OCI-LY1 (cell line): ENCODE data around the gene DCC.

Experiments used
- H2AFZ ChIP-seq: fragments of 200-600 bp; sonication (generic), shearing (Covaris generic); 2 replicates; pipeline ENCODE4 v1.6.0; 2014; ENCODE audit warnings: antibody characterized with exemption, mild to moderate bottlenecking, low read length
- H3F3A ChIP-seq: fragments of 200-600 bp; sonication (generic), shearing (Covaris generic); 2 replicates; pipeline ENCODE4 v1.6.0; 2014; ENCODE audit warnings: mild to moderate bottlenecking, antibody characterized with exemption, low read length, moderate library complexity; ENCODE audit not compliant: insufficient read depth
- H3K27ac ChIP-seq: fragments of 200-600 bp; sonication (generic); 2 replicates; pipeline ENCODE4 v1.5.1; 2014; ENCODE audit warnings: low read length, mixed run types, mild to moderate bottlenecking, low read depth; ENCODE audit not compliant: poor library complexity, severe bottlenecking
- H3K27me3 ChIP-seq: fragments of 200-600 bp; sonication (generic); 2 replicates; pipeline ENCODE4 v1.6.0; 2014; ENCODE audit warnings: antibody characterized with exemption, mild to moderate bottlenecking, low read length, moderate library complexity; ENCODE audit not compliant: insufficient read depth
- H3K36me3 ChIP-seq: fragments of 200-600 bp; sonication (generic); 2 replicates; pipeline ENCODE4 v1.6.1; 2014; ENCODE audit warnings: mild to moderate bottlenecking, antibody characterized with exemption, low read length, moderate library complexity, mixed read lengths; ENCODE audit not compliant: insufficient read depth
- H3K4me1 ChIP-seq: fragments of 200-600 bp; sonication (generic); 2 replicates; pipeline ENCODE4 v1.5.1; 2014; ENCODE audit warnings: mild to moderate bottlenecking, low read length, moderate library complexity; ENCODE audit not compliant: insufficient read depth, severe bottlenecking
- H3K4me2 ChIP-seq: fragments of 200-600 bp; sonication (generic), shearing (Covaris generic); 2 replicates; pipeline ENCODE4 v1.6.1; 2014; ENCODE audit warnings: low read length
- H3K4me3 ChIP-seq: fragments of 200-600 bp; sonication (generic); 2 replicates; pipeline ENCODE4 v1.5.1; 2014; ENCODE audit warnings: low read length, low read depth, mild to moderate bottlenecking, mixed read lengths; ENCODE audit not compliant: poor library complexity, severe bottlenecking
- H3K79me2 ChIP-seq: fragments of 200-600 bp; shearing (Covaris generic); 2 replicates; pipeline ENCODE4 v1.6.1; 2016; ENCODE audit warnings: mixed run types, low read length, mixed read lengths; ENCODE audit not compliant: insufficient read depth
- H3K9ac ChIP-seq: fragments of 200-600 bp; sonication (generic), shearing (Covaris generic); 2 replicates; pipeline ENCODE4 v1.6.1; 2014; ENCODE audit warnings: mild to moderate bottlenecking, low read length, mixed read lengths
- H3K9me2 ChIP-seq: fragments of 200-600 bp; sonication (generic), shearing (Covaris generic); 2 replicates; pipeline ENCODE4 v1.6.1; 2014; ENCODE audit warnings: low read depth, mild to moderate bottlenecking, low read length, mixed read lengths
- H3K9me3 ChIP-seq: fragments of 200-600 bp; shearing (Covaris generic); 2 replicates; pipeline ENCODE4 v1.6.1; 2014; ENCODE audit warnings: low read length, mixed read lengths
- H4K20me1 ChIP-seq: fragments of 200-600 bp; sonication (generic), shearing (Covaris generic); 2 replicates; pipeline ENCODE4 v1.6.0; 2016; ENCODE audit warnings: mild to moderate bottlenecking, low read length; ENCODE audit not compliant: insufficient read depth
- CTCF ChIP-seq: fragments of 200-600 bp; sonication (generic), shearing (Covaris generic); IDR thresholded peaks from 2 replicates; pipeline ENCODE4 v1.5.1; 2017; ENCODE audit warnings: mild to moderate bottlenecking, antibody characterized with exemption, low read length, moderate library complexity, mixed read lengths
- EZH2 ChIP-seq: fragments of 200-600 bp; sonication (generic), shearing (Covaris generic); IDR thresholded peaks from 2 replicates; pipeline ENCODE4 v1.8.0; 2017; ENCODE audit warnings: borderline replicate concordance, mixed run types, mild to moderate bottlenecking, antibody characterized with exemption, low read length, moderate library complexity, mixed read lengths

Gene DCC

DNA sequence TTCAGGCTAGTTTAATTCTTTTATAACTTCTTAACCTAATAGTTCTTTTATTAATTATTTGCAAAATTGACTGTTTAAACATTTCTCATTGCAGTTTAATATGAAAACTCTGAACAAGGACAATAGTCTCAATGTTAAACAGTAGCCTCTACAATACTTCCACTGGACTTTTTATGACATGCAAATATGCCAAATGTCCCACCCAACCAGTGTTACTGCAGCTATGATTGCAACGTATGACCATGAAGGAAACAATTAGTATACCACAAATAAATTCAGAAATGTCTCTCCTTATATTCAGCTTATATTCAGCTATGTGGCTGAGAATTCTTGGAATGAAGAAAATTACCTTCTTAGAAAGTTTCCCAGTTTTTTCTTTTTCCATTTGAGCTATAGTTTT lies 688.6 kb downstream of the DCC start:
- no peaks in the 10 kb centered on the region for H3K79me2 ChIP-seq
- H3K4me3 ChIP-seq = no peak overlapping the region
- H3K36me3 ChIP-seq = no peaks in the 10 kb centered on the region
- no peaks in the 10 kb centered on the region for H3K9me3 ChIP-seq
- H3K27me3 ChIP-seq = no peaks in the 10 kb centered on the region
- no peak overlapping the region for H3K4me2 ChIP-seq
- H3K9me2 ChIP-seq = no peaks in the 10 kb centered on the region
- no peaks in the 10 kb centered on the region for H3F3A ChIP-seq
- no peaks in the 10 kb centered on the region for H3K4me1 ChIP-seq
- no peak for TF ChIP-seq EZH2
- no peak for TF ChIP-seq CTCF
- no peaks in the 10 kb centered on the region for H4K20me1 ChIP-seq
- H3K27ac ChIP-seq = no peak overlapping the region
- H2AFZ ChIP-seq = no peak overlapping the region
- no peak overlapping the region for H3K9ac ChIP-seq

DNA sequence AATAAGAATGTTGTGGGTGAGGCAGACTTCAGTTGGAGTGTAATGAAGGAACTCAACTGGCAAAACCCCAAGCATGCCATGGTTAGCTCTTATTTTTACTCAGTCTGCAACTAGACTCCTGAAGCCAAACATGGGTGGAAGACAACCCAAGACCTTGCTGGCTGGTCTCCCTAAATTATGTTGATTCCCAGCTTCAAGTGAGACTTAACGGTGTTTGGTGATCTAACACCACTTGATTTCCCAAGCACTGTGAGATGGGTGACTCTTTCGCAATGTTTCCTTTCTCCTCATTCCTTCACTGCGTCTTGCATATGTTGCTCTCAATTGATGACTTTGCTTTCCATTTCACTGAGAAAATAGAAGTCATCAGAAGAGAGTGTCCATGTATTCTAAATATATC lies 693.1 kb downstream of the DCC start:
- Histone ChIP-seq H3K4me2 (no peak overlapping the region), H3K27ac (no peak overlapping the region), H3K9me2 (no peaks in the 10 kb centered on the region), H3K4me3 (no peak overlapping the region), H3K9ac (no peak overlapping the region), H3K36me3 (no peaks in the 10 kb centered on the region), H3K4me1 (no peaks in the 10 kb centered on the region), H3K27me3 (no peaks in the 10 kb centered on the region), H4K20me1 (no peaks in the 10 kb centered on the region), H3K9me3 (no peaks in the 10 kb centered on the region), H3K79me2 (no peaks in the 10 kb centered on the region), H3F3A (no peaks in the 10 kb centered on the region), H2AFZ (no peak overlapping the region)
- TF ChIP-seq CTCF (no peak), EZH2 (no peak)

DNA sequence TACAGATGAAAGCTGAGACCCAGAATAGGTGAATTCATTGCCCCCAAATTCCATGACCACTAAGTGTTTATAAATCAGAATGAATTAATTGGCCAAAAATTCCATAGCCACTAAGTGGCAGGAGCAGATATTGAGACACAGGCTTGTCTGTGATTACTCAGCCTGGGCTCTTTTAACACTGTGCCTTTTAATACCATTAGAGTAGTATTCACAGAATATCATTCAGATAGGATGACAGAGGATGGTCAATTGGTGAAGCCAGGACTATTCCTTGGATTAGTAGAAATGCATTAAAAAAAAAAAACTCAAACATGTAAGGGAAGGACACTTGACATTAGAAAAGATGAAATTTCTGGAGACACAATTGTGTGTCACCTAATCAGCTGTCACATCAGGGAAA lies 698.6 kb downstream of the DCC start:
- no peaks in the 10 kb centered on the region for H4K20me1 ChIP-seq
- no peaks in the 10 kb centered on the region for H3K9me3 ChIP-seq
- H3K27me3 ChIP-seq = no peaks in the 10 kb centered on the region
- H3K4me2 ChIP-seq = no peak overlapping the region
- H3K27ac ChIP-seq = no peak overlapping the region
- H3K9me2 ChIP-seq = no peaks in the 10 kb centered on the region
- no peak overlapping the region for H2AFZ ChIP-seq
- no peaks in the 10 kb centered on the region for H3F3A ChIP-seq
- no peak for TF ChIP-seq EZH2
- TF ChIP-seq CTCF = no peak
- H3K9ac ChIP-seq = no peak overlapping the region
- no peak overlapping the region for H3K4me3 ChIP-seq
- no peaks in the 10 kb centered on the region for H3K4me1 ChIP-seq
- H3K79me2 ChIP-seq = no peaks in the 10 kb centered on the region
- no peaks in the 10 kb centered on the region for H3K36me3 ChIP-seq
